Left kidney (tissue), 2 donors: ENCODE data around the gene GLOD5. TPM values are rescaled to one million over a fixed set of nuclear protein-coding genes. Genes with fewer than 3 reads are reported as not detected.
"Not testable (repeated sequence)": the region's sequence is repeated elsewhere in the genome, so short reads cannot be mapped to it uniquely, and the experiment has no call there.

Source experiments
- DNase-seq: peaks from one replicate; pipeline ENCODE4 v3.0.0-alpha.2; 2013
- polyA plus RNA-seq: library from polyadenylated mRNA; unstranded; fragments of 120-200 nt; gene quantifications from one replicate; pipeline ENCODE4 v1.2.1, GENCODE V29; 2013; ENCODE audit not compliant: insufficient read length

The GLOD5 gene
- polyA plus RNA-seq, 1 donor: 0.81 TPM

- no peak for DNase-seq
These were observed 32.4 kb downstream of the GLOD5 start for GRCh38 chrX:48793935-48794334.

- no peak for DNase-seq
These were observed 32.9 kb downstream of the GLOD5 start for GRCh38 chrX:48794340-48794910.

GRCh38 chrX:48794911-48795515, 33.5 kb downstream of the GLOD5 start:
- DNase-seq: no peak

- DNase-seq: no peak
These were observed 36.8 kb downstream of the GLOD5 start for GRCh38 chrX:48798318-48798717.

GRCh38 chrX:48800574-48801279, 39.2 kb downstream of the GLOD5 start:
- no peak for DNase-seq

- DNase-seq: peak; percentile 96
These were observed 39.9 kb downstream of the GLOD5 start, which contains the start of gene HDAC6 for GRCh38 chrX:48801280-48802088. Gene HDAC6 (plus strand): TSS chrX:48802067. CDS start chrX:48802693, 626 bp downstream.

GRCh38 chrX:48802089-48802904, 40.8 kb downstream of the GLOD5 start:
- peak; percentile 75 for DNase-seq

GRCh38 chrX:48802905-48803200, 41.3 kb downstream of the GLOD5 start:
- no peak for DNase-seq

GRCh38 chrX:48806081-48806480, 44.5 kb downstream of the GLOD5 start:
- no peak for DNase-seq

GRCh38 chrX:48813644-48814043, 52.1 kb downstream of the GLOD5 start:
- no peak for DNase-seq

GRCh38 chrX:48814722-48815121, 53.2 kb downstream of the GLOD5 start:
- no peak for DNase-seq

GRCh38 chrX:48815266-48815665, 53.7 kb downstream of the GLOD5 start:
- no peak for DNase-seq

- no peak for DNase-seq
These were observed 54.7 kb downstream of the GLOD5 start for GRCh38 chrX:48816014-48816810.

GRCh38 chrX:48818098-48818497, 56.6 kb downstream of the GLOD5 start:
- DNase-seq: no peak

- DNase-seq: no peak
These were observed 57.3 kb downstream of the GLOD5 start for GRCh38 chrX:48818866-48819265.

GRCh38 chrX:48819394-48819793, 57.8 kb downstream of the GLOD5 start:
- DNase-seq: not testable (repeated sequence)

GRCh38 chrX:48823053-48823452, 61.5 kb downstream of the GLOD5 start:
- DNase-seq: no peak
